Measurements from ENCODE around the gene KCNAB2.

Gene KCNAB2

DNA sequence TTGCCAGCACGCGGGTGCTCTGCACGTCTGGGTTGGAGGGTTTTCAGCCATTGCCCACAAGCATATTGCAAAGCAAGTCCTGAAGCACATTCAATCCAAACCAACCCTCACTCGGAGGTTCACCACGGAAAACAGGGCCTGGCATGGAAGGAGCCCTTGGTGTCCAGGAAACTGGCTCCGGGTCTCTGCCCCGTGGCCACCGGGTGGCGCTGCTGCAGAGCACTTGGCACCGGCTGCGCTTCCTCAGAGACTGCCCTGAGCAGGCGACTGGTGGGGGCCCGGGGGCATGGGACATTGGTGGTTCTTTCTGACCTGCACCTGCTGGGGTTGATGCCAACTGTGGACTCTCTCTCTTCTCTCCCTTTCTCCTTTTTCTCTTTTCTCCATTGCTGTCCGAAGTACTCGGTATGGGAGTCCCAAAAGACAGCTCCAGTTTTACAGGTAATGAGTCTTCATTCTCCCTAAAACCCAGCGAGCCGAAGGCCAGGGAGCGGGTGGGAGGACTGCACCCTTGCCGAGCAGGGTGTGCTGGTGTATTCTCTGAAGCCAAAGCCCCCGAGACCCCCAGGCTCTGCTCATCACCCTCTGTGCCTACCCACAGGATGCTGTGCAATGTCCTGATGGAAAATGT lies 4.1 kb upstream of the KCNAB2 start:
- Histone ChIP-seq H3K27me3 (replicated peaks; ENCODE audit: control insufficient read depth, insufficient read depth, low read length) (no peaks in the 10 kb centered on the region), H3K4me3 (replicated peaks; ENCODE audit: low read depth, low read length) (no peak overlapping the region), H3K36me3 (ENCODE audit: control insufficient read depth, insufficient read depth, low read length) (peaks cover 23% of the 10 kb centered on the region)
- TF ChIP-seq, protein P1, sequence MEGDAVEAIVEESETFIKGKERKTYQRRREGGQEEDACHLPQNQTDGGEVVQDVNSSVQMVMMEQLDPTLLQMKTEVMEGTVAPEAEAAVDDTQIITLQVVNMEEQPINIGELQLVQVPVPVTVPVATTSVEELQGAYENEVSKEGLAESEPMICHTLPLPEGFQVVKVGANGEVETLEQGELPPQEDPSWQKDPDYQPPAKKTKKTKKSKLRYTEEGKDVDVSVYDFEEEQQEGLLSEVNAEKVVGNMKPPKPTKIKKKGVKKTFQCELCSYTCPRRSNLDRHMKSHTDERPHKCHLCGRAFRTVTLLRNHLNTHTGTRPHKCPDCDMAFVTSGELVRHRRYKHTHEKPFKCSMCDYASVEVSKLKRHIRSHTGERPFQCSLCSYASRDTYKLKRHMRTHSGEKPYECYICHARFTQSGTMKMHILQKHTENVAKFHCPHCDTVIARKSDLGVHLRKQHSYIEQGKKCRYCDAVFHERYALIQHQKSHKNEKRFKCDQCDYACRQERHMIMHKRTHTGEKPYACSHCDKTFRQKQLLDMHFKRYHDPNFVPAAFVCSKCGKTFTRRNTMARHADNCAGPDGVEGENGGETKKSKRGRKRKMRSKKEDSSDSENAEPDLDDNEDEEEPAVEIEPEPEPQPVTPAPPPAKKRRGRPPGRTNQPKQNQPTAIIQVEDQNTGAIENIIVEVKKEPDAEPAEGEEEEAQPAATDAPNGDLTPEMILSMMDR (IDR thresholded peaks at IDR 0.05; ENCODE audit: insufficient read depth, low read length, poor library complexity, severe bottlenecking), result peak; percentile 63
- no peak for DNase-seq (ENCODE audit: extremely low read depth, insufficient read length)

DNA sequence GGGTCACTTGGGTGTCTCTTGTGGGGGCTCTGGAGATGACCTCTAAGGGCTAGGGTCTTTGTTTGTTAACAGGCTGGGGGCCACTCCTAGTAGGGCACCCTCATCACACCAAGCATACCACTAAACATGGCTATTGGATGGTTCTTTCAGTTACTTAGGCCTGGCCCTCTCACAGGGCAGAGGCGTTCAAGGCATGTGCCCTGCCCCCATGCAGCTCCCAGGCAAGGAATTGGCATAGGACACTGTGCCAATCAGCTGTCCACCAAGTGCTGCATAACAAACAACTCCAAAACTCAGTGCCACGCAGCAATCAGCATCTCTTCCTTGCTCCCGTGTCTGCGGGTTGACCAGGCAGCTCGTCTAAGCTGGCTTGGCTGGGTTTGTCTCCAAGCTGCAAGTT lies 2.1 kb upstream of the KCNAB2 start:
- peaks cover 24% of the 10 kb centered on the region for H3K36me3 ChIP-seq (ENCODE audit: control insufficient read depth, insufficient read depth, low read length)
- TF ChIP-seq, protein P1 (IDR thresholded peaks at IDR 0.05; ENCODE audit: insufficient read depth, low read length, poor library complexity, severe bottlenecking), result no peak
- H3K4me3 ChIP-seq (replicated peaks; ENCODE audit: low read depth, low read length), result no peak overlapping the region
- DNase-seq (ENCODE audit: extremely low read depth, insufficient read length), result no peak
- no peaks in the 10 kb centered on the region for H3K27me3 ChIP-seq (replicated peaks; ENCODE audit: control insufficient read depth, insufficient read depth, low read length)

DNA sequence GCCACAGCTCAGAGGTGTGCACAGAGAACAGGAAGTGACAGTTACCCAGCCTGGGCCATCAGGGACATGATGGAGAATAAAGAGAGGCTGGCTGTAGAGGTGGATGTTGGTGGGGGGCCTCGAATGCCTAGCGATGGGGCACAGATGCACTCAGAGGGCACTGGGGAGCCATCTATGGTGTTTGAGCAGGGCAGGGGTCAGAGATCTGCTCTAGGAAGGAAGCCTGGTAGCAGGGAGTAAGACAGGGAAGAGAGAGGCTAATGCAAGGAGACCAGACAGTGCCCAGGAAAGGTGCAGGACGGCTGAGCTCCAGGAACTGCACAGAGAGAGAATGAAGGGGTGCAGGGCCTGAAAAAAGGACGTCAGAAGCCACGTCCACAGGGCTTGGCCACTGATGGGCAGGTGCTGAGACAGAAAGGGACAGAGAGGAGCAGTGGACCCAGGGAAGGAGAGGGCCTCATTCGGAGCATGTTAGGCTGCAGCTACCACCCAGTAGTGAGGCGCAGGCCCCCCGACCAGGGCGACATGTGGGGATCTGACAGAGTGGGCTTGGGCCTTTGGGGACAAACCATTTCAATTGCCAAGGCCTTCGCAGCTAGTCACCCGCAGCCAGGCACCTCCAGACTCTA lies 1.1 kb upstream of the KCNAB2 start:
- H3K27me3 ChIP-seq (replicated peaks; ENCODE audit: control insufficient read depth, insufficient read depth, low read length), result no peaks in the 10 kb centered on the region
- H3K36me3 ChIP-seq (ENCODE audit: control insufficient read depth, insufficient read depth, low read length), result peaks cover 25% of the 10 kb centered on the region
- no peak for DNase-seq (ENCODE audit: extremely low read depth, insufficient read length)
- TF ChIP-seq, protein P1 (IDR thresholded peaks at IDR 0.05; ENCODE audit: insufficient read depth, low read length, poor library complexity, severe bottlenecking), result no peak
- no peak overlapping the region for H3K4me3 ChIP-seq (replicated peaks; ENCODE audit: low read depth, low read length)

DNA sequence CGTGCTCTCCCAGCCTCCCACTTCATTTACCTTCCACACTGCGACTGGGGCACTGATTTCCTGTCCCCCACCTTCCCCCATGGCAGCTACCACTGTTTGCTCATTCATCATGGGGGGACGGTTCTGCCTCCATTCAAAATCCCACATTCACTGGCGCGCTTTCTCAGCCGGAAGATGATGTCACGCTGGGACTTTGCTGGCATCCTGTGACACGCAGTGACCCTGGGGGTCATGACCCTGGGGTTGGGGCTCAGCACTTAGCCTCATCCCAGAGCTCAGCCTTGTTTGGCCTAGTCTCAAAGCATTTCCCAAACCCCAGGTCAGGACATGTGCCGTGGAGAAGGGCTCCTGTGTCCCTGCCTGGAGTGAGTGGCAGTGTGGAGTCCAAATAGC lies 582 bp upstream of the KCNAB2 start:
- DNase-seq (ENCODE audit: extremely low read depth, insufficient read length), result no peak
- H3K36me3 ChIP-seq (ENCODE audit: control insufficient read depth, insufficient read depth, low read length), result peaks cover 25% of the 10 kb centered on the region
- TF ChIP-seq, protein P1 (IDR thresholded peaks at IDR 0.05; ENCODE audit: insufficient read depth, low read length, poor library complexity, severe bottlenecking), result no peak
- H3K4me3 ChIP-seq (replicated peaks; ENCODE audit: low read depth, low read length), result no peak overlapping the region
- no peaks in the 10 kb centered on the region for H3K27me3 ChIP-seq (replicated peaks; ENCODE audit: control insufficient read depth, insufficient read depth, low read length)

DNA sequence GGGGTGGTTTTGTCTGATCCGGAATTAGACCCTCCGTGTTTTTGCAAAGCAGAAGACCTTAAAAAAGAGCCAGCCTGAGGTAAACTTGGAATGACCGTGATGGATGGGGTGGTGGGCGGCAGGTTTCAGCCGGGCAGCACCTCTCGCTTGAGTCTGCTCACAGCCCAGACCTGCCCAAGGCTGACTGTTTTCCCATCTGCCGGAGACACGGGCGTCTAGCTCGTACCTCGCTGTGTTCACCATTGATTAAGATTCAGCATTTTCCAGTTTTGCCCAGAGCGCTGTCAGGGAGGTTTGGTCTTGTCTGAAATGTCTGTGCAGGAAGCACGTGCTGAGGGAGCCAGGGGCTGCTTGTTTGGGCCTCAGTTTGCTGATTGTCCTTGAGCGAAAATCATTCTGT lies 591 bp downstream of the KCNAB2 start:
- DNase-seq (ENCODE audit: extremely low read depth, insufficient read length), result no peak

More for the DNA sequence above, 591 bp downstream of the KCNAB2 start:
- Histone ChIP-seq H3K36me3 (ENCODE audit: control insufficient read depth, insufficient read depth, low read length) (peaks cover 24% of the 10 kb centered on the region), H3K4me3 (replicated peaks; ENCODE audit: low read depth, low read length) (no peak overlapping the region), H3K27me3 (replicated peaks; ENCODE audit: control insufficient read depth, insufficient read depth, low read length) (no peaks in the 10 kb centered on the region)
- TF ChIP-seq, protein P1 (IDR thresholded peaks at IDR 0.05; ENCODE audit: insufficient read depth, low read length, poor library complexity, severe bottlenecking), result no peak
